ENCODE results near the gene SLC22A2.

SLC22A2 gene

GRCh38 chr6:160167604-160168399 is 90.8 kb downstream of the SLC22A2 start (continued):
- TF ChIP-seq ZNF18 (tag by site-specific recombination; IDR thresholded peaks at IDR 0.05) (0 out of 2 replicates have a peak, but pooled peaks have one; percentile 18), ZNF366 (tag by site-specific recombination; conservative IDR thresholded peaks at IDR 0.05) (no peak), FEZF1 (tag by site-specific recombination; IDR thresholded peaks at IDR 0.05) (peak; percentile 72), ZNF248 (tag by site-specific recombination; IDR thresholded peaks at IDR 0.05) (no peak), ZNF639 (tag by site-specific recombination; IDR thresholded peaks at IDR 0.05) (no peak), WT1 (tag by site-specific recombination; IDR thresholded peaks at IDR 0.05) (no peak), ZNF561 (tag by site-specific recombination; IDR thresholded peaks at IDR 0.05; ENCODE audit: borderline replicate concordance) (no peak), ZBTB21 (tag by site-specific recombination; IDR thresholded peaks at IDR 0.05) (no peak), ZNF175 (tag by site-specific recombination; IDR thresholded peaks at IDR 0.05) (no peak), BCL11B (tag by site-specific recombination; IDR thresholded peaks at IDR 0.05; ENCODE audit: low read depth) (no peak), ZSCAN30 (tag by site-specific recombination; IDR thresholded peaks at IDR 0.05) (peak; percentile 27; the same call in 1 of the 2 replicates), ZNF426 (tag by site-specific recombination; IDR thresholded peaks at IDR 0.05) (no peak), ZBTB8A (tag by site-specific recombination; IDR thresholded peaks at IDR 0.05) (0 out of 2 replicates have a peak, but pooled peaks have one; percentile 28), ZNF211 (tag by site-specific recombination; IDR thresholded peaks at IDR 0.05; ENCODE audit: low read depth) (no peak), ZNF174 (tag by site-specific recombination; IDR thresholded peaks at IDR 0.05) (no peak), ZNF146 (tag by site-specific recombination; IDR thresholded peaks at IDR 0.05) (no peak), PRDM6 (tag by site-specific recombination; IDR thresholded peaks at IDR 0.05) (peak; percentile 77), ZNF701 (tag by site-specific recombination; IDR thresholded peaks at IDR 0.05) (no peak), RBAK (tag by site-specific recombination; IDR thresholded peaks at IDR 0.05) (no peak)
